Measurements from ENCODE around the gene HNF1B.

DNA sequence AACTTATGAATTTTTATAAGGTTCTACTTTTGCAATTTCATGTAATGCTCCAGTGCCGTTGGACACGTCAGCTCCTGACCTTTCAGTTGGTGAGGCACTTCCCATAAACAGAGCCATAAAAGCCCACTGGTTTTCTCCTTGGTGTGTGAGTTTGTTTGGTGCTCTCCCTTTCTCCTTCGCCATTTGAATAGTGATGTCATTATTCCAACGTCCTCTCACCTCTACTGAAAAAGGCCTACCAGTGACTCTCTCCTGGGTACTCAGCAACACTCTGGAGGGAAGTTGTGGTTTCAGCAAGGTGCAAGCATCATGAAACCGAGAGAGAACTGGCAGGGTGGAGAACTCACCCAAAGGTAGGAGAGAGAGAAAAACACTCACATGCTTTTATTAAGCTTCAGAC is 29.6 kb upstream of the HNF1B start:
- TF ChIP-seq CTCF (conservative IDR thresholded peaks at IDR 0.05; ENCODE audit: low read length) (no peak), EZH2phosphoT487 (IDR thresholded peaks at IDR 0.05; ENCODE audit: borderline replicate concordance, low read depth, low read length) (no peak)
